A549 (cell line): ENCODE data around the gene ZNF580. TPM values are rescaled to one million over a fixed set of nuclear protein-coding genes. Genes with fewer than 3 reads are reported as not detected.

Experiments
- ATAC-seq, 2 experiments: fragments of 200-7000 bp in 1 of 2; fragments of >200 bp in 1 of 2; cut with Nextera tagmentation in 1 of 2; cut with Tn5 transposase in 1 of 2; 3 replicates each; pipeline versions ENCODE4 v1.8.0 to v1.9.1; 2018 to 2020; ENCODE audit warnings: mild to moderate bottlenecking in 1 of 2, moderate library complexity in 1 of 2
- CTCF ChIA-PET: fragments of 300-600 bp; sonication (Branson Sonifier 250); formaldehyde crosslinking; extraction: SDS; loops from one replicate; lab custom pipeline; 2021; ENCODE audit warnings: antibody characterized with exemption, inconsistent platforms; lab: Yijun Ruan, JAX
- POLR2A ChIA-PET: fragments of 350-600 bp; formaldehyde crosslinking; extraction: SDS; loops from one replicate; lab custom pipeline; 2021; ENCODE audit warnings: antibody characterized with exemption, inconsistent platforms; lab: Yijun Ruan, JAX
- DNase-seq, 2 experiments: peaks; one replicate each; pipeline versions ENCODE4 v3.0.0 to v3.0.0-alpha.2; 2011 to 2016; ENCODE audit warnings: low read depth in 1 of 2, low spot score in 1 of 2
- FAIRE-seq: peaks from 2 replicates; lab custom pipeline; 2011; peaks lifted over from hg19 to GRCh38; lab: Jason Lieb, UNC
- H3K27ac ChIP-seq, 2 experiments: fragments of >200 bp; sonication (Bioruptor Twin); formaldehyde crosslinking; 3 replicates each; pipeline ENCODE4 v1.5.1; 2016 to 2017
- H3K4me1 ChIP-seq: fragments of >200 bp; sonication (Bioruptor Twin); formaldehyde crosslinking; 3 replicates; pipeline ENCODE4 v1.6.1; 2016
- H3K4me2 ChIP-seq: fragments of >200 bp; sonication (Bioruptor Twin); formaldehyde crosslinking; 3 replicates; pipeline ENCODE4 v1.6.1; 2016
- H3K4me3 ChIP-seq: fragments of >200 bp; sonication (Bioruptor Twin); formaldehyde crosslinking; 3 replicates; pipeline ENCODE4 v1.5.1; 2016
- H3K9me3 ChIP-seq: fragments of >200 bp; sonication (Bioruptor Twin); formaldehyde crosslinking; 3 replicates; pipeline ENCODE4 v1.6.1; 2016
- EHF ChIP-seq: fragments of 250-450 bp; sonication (Bioruptor Pico); IDR thresholded peaks from 2 replicates; pipeline ENCODE4 v1.5.0; 2020; ENCODE audit warnings: mild to moderate bottlenecking
- FOSL2 ChIP-seq, 2 experiments: fragments of 450-650 bp in 1 of 2; fragments of >200 bp in 1 of 2; sonication (Bioruptor Twin) in 1 of 2; formaldehyde crosslinking; IDR thresholded peaks; 2 replicates each; pipeline versions ENCODE4 v1.5.0 to v1.6.1; 2016 to 2020; ENCODE audit warnings: mild to moderate bottlenecking in 1 of 2, moderate library complexity in 1 of 2
- HOXA7 ChIP-seq: fragments of 250-450 bp; sonication (Bioruptor Pico); IDR thresholded peaks from 2 replicates; pipeline ENCODE4 v1.5.0; 2020; ENCODE audit warnings: mild to moderate bottlenecking, moderate library complexity
- JUNB ChIP-seq: fragments of >200 bp; sonication (Bioruptor Twin); formaldehyde crosslinking; IDR thresholded peaks from 2 replicates; pipeline ENCODE4 v1.6.1; 2016
- MAFK ChIP-seq: fragments of 450-650 bp; IDR thresholded peaks from 2 replicates; pipeline ENCODE4 v1.6.1; 2014; ENCODE audit not compliant: partially characterized antibody
- RNF2 ChIP-seq: fragments of 200-600 bp; sonication (generic); IDR thresholded peaks from 2 replicates; pipeline ENCODE4 v1.6.1; 2016; ENCODE audit warnings: low read depth, mild to moderate bottlenecking, antibody characterized with exemption, moderate library complexity, borderline replicate concordance
- TP53 ChIP-seq: fragments of 250-450 bp; sonication (Bioruptor Pico); IDR thresholded peaks from 2 replicates; pipeline ENCODE4 v1.5.0; 2021; ENCODE audit warnings: mild to moderate bottlenecking, moderate library complexity
- ZC3H11A ChIP-seq: fragments of 450-650 bp; IDR thresholded peaks from 2 replicates; pipeline ENCODE4 v1.6.1; 2014; ENCODE audit warnings: antibody characterized with exemption, mild to moderate bottlenecking
- WGBS: methylation state at CpG from one replicate; pipeline ENCODE4 v1.1.6; 2017; ENCODE audit errors: missing lambda C conversion rate; 5-methylcytosine and 5-hydroxymethylcytosine counted together
- polyA plus RNA-seq, 4 experiments: library from polyadenylated mRNA; depleted of rRNA in 3 of 4; stranded (reverse); fragments of >200 nt; fragmentation: RNase III in 1 of 4; extraction: RNeasy Plus Mini Kit Qiagen cat#74134 plus additional on column Dnase treatment in 1 of 4; gene quantifications; 2 replicates in 3 of 4; 3 replicates in 1 of 4; pipeline ENCODE4 v1.2.3, GENCODE V29; 2011 to 2017
- TF ChIP-seq, protein P1 (sequence below): fragments of 250-450 bp; sonication (Bioruptor Pico); IDR thresholded peaks from 2 replicates; pipeline ENCODE4 v1.5.0; 2020; ENCODE audit warnings: low read depth, mild to moderate bottlenecking, moderate library complexity
- TF ChIP-seq, protein P2 (sequence below): IDR thresholded peaks from 2 replicates; pipeline ENCODE4 v1.6.1; 2012
- TF ChIP-seq, protein P3 (sequence below): fragments of 200-600 bp; sonication (generic); IDR thresholded peaks from 2 replicates; pipeline ENCODE4 v1.6.1; 2016; ENCODE audit warnings: antibody characterized with exemption, mild to moderate bottlenecking, moderate library complexity
- TF ChIP-seq, protein P4 (sequence below): fragments of 450-650 bp; IDR thresholded peaks from 2 replicates; pipeline ENCODE4 v1.6.1; 2014; ENCODE audit warnings: antibody characterized with exemption

The ZNF580 gene
- polyA plus RNA-seq, 2 of the 4 experiments (the other 2 are of a cell fraction), result 9.2 to 52.8 TPM

DNA sequence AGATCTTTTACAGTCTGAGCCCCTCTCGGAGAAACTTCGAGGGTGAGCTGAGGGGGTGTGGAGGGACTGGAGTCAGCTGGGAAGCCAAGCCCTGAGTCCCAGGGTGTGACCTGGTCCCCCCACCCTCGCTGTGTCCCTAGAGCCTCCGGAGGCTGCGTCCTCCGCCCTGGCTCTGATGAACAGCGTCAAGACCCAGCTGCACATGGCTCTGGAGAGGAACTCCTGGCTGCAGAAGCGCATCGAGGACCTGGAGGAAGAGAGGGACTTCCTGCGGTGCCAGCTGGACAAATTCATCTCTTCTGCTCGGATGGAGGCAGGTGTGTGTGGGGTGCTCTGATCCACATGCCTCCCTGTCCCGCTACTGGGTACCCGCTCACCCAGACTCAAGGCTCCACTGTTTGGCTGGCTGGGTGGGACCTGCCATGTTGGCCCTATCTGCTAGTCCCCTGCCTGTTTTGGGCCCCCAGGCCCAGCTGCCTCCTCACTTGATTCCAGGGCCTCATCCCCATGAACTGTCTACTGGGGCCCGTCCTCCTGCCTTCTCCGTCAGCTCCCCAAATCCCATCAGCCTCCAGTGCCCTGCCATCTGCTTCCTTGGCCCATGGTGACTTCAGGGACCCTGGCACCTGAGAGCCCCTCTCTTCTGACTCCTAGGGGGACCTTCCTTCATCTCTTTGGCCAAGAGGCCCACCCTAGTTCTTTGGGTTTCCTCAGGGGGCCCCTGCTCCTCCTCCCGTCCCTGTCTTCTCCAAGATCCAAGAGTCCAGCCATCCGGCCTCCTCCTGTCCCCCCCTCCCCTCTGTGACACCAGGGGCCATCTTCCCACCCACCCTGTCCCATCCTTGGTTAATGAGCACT lies 8.7 kb downstream of the ZNF580 start:
- H3K27ac ChIP-seq, result peak overlapping the region in 1 of 2 experiments; percentile 98; a peak in 4 of 6 replicates

DNA sequence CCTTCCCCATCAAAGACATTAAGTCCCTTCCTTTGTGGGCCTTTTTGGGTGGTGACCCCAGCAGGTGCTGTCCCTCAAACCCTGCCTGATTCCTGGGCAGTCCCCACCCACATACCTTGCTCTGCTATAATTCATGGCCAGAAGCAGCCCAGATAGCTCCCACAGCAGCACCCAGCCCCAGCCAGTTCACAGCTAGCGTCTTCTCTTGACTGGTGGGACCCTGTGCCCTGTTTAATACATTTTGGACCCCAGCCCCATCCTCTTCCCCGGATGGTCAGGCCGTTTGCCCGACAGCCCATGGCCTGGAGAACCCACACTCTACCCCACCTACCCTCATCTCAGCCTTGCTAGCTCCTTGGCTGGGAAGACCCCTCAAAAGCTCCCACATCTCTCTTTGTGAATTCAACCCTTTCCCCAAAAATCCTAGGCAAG lies 9.3 kb downstream of the ZNF580 start:
- FAIRE-seq, result no peak
- Histone ChIP-seq H3K4me3 (no peak overlapping the region), H3K4me2 (no peak overlapping the region), H3K9me3 (no peaks in the 10 kb centered on the region)
- DNase-seq, result no peak
- TF ChIP-seq, protein P1, sequence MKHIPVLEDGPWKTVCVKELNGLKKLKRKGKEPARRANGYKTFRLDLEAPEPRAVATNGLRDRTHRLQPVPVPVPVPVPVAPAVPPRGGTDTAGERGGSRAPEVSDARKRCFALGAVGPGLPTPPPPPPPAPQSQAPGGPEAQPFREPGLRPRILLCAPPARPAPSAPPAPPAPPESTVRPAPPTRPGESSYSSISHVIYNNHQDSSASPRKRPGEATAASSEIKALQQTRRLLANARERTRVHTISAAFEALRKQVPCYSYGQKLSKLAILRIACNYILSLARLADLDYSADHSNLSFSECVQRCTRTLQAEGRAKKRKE (CRISPR knock-in tag), result no peak
- TF ChIP-seq, all 56 proteins: peak for 0
- ChIA-PET POLR2A (interaction anchor here (1.0 kb wide), 1 partner anchor 15 kb away, joined by 3 read pairs; no protein-coding TSS in a partner anchor), CTCF (interaction anchor here (0.9 to 2.7 kb wide), 5 partner anchors 11 to 146 kb away, joined by 3 to 20 read pairs (median 3); no protein-coding TSS in a partner anchor)
- Histone ChIP-seq H3K27ac (no peak overlapping the region), H3K4me1 (peaks cover 25% of the 10 kb centered on the region)
- 95% methylated on average over 4 of the region's 4 CpGs for WGBS
- ATAC-seq, result no peak

More for the DNA sequence above, 8.7 kb downstream of the ZNF580 start:
- H3K4me2 ChIP-seq, result peak overlapping the region; percentile 98
- ATAC-seq (no peak), DNase-seq (no peak), FAIRE-seq (no peak)
- H3K4me1 ChIP-seq, result peaks cover 31% of the 10 kb centered on the region
- no peaks in the 10 kb centered on the region for H3K9me3 ChIP-seq
- WGBS, result 94% methylated on average over 17 of the region's 17 CpGs
- TF ChIP-seq TP53 (no peak), MAFK (no peak), FOSL2 (IDR thresholded peaks at IDR 0.05) (no peak), FOSL2 (CRISPR knock-in tag; IDR thresholded peaks at IDR 0.05) (no peak), EHF (no peak), RNF2 (no peak), HOXA7 (no peak), ZC3H11A (no peak), JUNB (no peak)
- TF ChIP-seq, protein P2, sequence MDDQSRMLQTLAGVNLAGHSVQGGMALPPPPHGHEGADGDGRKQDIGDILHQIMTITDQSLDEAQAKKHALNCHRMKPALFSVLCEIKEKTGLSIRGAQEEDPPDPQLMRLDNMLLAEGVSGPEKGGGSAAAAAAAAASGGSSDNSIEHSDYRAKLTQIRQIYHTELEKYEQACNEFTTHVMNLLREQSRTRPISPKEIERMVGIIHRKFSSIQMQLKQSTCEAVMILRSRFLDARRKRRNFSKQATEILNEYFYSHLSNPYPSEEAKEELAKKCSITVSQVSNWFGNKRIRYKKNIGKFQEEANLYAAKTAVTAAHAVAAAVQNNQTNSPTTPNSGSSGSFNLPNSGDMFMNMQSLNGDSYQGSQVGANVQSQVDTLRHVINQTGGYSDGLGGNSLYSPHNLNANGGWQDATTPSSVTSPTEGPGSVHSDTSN, result no peak
- TF ChIP-seq, protein P3, sequence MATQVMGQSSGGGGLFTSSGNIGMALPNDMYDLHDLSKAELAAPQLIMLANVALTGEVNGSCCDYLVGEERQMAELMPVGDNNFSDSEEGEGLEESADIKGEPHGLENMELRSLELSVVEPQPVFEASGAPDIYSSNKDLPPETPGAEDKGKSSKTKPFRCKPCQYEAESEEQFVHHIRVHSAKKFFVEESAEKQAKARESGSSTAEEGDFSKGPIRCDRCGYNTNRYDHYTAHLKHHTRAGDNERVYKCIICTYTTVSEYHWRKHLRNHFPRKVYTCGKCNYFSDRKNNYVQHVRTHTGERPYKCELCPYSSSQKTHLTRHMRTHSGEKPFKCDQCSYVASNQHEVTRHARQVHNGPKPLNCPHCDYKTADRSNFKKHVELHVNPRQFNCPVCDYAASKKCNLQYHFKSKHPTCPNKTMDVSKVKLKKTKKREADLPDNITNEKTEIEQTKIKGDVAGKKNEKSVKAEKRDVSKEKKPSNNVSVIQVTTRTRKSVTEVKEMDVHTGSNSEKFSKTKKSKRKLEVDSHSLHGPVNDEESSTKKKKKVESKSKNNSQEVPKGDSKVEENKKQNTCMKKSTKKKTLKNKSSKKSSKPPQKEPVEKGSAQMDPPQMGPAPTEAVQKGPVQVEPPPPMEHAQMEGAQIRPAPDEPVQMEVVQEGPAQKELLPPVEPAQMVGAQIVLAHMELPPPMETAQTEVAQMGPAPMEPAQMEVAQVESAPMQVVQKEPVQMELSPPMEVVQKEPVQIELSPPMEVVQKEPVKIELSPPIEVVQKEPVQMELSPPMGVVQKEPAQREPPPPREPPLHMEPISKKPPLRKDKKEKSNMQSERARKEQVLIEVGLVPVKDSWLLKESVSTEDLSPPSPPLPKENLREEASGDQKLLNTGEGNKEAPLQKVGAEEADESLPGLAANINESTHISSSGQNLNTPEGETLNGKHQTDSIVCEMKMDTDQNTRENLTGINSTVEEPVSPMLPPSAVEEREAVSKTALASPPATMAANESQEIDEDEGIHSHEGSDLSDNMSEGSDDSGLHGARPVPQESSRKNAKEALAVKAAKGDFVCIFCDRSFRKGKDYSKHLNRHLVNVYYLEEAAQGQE, result no peak
- TF ChIP-seq, protein P1 (CRISPR knock-in tag), result no peak
- TF ChIP-seq, protein P4, sequence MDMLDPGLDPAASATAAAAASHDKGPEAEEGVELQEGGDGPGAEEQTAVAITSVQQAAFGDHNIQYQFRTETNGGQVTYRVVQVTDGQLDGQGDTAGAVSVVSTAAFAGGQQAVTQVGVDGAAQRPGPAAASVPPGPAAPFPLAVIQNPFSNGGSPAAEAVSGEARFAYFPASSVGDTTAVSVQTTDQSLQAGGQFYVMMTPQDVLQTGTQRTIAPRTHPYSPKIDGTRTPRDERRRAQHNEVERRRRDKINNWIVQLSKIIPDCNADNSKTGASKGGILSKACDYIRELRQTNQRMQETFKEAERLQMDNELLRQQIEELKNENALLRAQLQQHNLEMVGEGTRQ, result no peak
- POLR2A ChIA-PET, result interaction anchor here (1.0 kb wide), 1 partner anchor 15 kb away, joined by 3 read pairs; no protein-coding TSS in a partner anchor
- CTCF ChIA-PET, result interaction anchor here (0.9 to 2.7 kb wide), 5 partner anchors 10 to 145 kb away, joined by 3 to 20 read pairs (median 3); no protein-coding TSS in a partner anchor
- no peak overlapping the region; the same call in 2 of the 3 replicates for H3K4me3 ChIP-seq
